Ecto neural progenitor cell (in vitro differentiated cells): ENCODE data around the gene TBC1D22A.
"Not testable (repeated sequence)": the region's sequence is repeated elsewhere in the genome, so short reads cannot be mapped to it uniquely, and the experiment has no call there.

Source experiments
- DNase-seq: peaks from one replicate; pipeline ENCODE4 v3.0.0-alpha.2; 2018; ENCODE audit warnings: low spot score

The TBC1D22A gene

DNA sequence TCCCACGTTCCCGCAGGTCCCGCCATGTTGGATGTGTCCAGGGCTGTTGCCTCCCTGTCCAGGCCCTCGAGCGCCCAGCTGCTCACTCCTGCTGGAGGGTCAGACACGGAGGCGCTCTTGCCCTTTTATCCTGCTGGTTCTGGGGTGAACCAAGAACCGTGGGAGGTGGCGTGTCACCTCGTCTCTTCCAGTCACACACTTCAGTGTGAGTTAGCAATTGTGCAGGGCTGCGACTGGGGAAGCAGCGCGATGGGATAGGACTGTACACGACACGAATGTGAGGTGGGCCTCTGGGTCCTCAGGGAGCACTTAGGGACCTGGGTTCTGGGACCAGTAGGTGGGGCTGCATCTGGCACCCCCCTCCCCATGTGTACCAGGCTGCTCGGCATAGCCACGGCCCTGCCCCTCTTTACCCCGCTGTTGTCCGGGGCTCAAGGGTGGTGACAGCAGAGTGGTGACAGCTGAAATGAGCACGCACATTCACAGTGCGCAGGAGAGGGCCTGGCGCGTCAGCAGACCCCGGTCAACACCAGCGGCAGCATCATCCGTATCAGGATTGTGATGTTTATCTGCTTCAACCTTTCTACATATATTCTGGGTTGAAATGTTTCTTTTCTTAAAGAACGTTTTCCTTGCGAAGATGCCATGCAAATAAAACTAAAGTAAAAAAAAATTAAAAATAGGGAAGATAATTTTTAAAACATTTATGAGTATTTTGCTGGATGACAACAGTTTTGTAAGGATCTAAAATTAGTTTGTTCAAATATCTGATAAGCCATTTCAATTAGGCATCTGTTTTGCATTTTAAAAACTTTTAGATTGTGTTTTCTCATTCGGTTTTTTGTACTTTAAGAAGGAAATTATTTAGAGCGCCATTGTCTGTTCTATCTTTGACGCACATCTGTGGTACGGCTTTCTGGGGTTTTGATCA lies 210.7 kb downstream of the TBC1D22A start:
- DNase-seq: no peak

DNA sequence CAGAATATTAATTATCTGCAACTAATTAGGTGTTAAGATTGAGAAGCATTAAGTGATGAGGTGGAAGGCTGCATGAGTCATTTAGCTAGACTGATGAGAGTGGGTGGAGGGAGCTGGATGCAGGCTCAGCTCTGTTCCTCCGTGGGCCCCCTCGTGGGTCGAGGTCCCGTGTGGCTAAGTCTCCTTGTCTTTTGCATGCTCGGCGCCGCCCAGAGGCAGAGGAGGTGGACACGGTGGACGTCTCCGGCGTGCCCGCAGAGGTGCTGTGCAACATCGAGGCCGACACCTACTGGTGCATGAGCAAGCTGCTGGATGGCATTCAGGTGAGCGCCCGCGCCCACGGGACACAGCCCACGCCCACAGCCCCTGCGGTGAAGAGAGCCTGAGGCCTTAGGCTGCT lies 211.6 kb downstream of the TBC1D22A start:
- DNase-seq: no peak

DNA sequence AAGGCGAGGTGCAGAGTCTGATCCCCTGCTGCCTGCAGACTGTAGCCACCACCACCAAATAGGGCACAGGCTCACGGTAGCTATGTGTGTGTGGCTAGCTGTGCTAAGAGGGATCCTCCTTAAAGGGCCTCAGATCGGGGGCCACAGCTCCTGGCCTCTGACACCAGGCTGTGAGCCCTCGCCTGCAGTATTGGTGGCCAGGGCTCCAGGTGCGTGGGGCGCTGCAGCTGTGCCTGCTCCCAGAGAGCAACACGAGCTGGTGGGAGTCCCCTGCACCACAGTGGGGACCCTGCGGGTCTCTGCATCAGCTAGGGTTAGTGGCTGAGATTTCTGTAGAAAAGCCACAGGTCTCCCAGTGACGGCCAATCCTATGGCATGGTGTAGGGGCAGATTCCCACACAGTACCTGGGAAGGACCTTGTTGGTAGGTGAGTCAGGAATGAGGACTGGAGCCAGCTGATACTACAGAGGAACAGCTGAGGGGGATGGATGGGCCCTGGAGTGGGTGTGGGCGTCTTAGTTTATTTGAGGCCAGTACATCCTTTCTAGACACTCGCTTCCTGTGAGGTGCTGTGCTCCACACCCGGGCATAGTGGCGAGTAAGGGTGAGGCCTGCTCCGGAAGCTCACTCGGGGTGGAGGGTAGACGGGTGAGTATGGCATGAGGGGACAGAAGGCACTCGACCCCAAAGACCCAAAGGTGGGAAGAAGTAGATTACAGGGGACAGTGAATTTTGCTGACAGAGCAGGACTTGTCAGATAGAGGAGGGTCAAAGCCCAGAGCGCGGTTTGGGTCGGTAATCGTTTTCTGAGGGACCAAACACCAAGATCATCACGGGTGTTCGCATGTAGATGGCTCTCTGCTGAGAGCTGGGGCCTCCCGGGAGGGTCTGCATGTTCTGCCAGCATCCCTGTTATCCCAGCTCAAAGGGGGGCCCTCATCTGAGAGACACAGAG lies 212.5 kb downstream of the TBC1D22A start:
- no peak for DNase-seq

DNA sequence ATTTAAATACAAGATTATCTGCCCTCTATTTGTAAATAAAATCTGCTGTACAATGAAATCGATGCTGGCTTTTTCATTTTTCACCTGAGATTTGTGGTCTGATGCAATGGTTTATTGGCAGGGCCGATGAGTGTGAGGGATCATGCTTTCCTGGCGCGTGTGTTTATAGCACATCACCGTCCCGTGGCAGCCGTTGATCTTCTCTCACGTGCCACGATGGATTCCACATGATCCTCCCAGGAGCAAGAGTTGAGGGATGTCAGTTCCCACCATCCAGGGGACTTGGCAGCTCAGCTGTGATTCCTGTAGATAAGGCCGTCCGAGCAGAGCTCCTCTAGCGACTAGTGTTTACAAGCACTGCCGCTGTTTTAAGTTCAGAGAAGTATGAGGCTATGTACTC lies 213.7 kb downstream of the TBC1D22A start:
- no peak for DNase-seq

DNA sequence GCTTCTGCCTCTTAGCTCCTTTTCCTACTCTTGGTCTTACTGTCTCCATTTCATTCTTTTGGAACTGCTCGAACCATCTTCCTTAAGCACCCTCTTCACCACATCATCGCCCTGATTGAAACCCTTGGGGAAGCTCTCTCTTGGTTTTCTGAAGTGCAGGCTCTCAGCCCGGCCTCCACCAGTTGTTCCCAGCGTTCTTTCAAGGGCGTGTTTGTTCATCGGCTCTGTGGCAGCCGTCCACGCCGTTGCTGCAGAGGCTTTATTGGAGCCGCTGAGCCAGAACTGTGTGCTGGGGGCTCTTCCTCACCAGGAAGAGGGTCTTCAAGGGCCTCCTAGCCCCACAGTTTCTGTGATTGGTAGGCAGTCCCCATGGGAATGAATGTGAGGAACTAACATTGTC lies 214.1 kb downstream of the TBC1D22A start:
- no peak for DNase-seq

DNA sequence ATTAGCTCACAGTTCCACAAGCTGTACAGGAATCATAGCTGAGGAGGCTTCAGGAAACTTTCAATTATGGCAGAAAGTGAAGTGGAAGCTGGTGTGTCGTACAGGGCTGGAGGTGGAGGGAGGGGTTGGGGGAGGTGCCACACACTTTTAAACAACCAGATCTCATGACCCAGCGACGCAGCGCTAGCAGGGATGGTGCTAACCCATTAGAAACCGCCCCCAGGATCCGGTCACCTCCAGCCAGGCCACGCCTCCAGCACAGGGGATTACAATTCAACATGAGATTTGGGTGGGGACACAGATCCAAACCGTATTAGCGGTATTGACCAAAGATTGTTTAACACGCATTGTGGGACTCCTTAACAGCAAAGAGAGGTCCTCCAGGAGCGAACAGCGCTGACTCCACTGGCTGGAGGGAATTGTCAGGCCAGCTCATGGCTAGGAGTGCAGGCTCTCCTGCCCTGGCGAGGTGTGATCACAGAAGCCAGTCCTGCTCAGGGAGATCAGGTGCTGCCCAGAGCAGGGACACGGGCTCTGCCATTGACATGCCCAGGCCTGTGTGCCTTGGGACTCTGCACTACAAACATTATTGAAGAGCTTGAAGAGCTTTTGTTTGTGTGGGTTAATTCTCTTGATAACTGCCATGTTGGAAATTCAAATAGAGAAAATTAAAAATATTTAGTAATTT lies 215.3 kb downstream of the TBC1D22A start:
- DNase-seq: no peak

DNA sequence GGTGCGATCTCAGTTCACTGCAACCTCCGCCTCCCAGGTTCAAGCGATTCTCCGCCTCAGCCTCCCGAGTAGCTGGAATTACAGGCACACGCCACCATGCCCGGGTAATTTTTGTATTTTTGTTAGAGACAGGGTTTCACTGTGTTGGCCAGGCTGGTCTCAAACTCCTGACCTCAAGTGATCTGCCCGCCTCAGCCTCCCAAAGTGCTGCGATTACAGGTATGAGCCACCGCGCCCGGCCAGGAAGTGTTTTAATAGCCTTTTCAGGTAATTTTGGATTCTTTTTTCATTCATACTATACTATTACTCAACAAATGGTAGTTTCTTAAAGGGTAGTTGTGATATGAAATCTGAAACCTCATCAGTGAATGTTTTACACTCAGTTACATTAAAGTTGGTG lies 216.2 kb downstream of the TBC1D22A start:
- DNase-seq: not testable (repeated sequence)

DNA sequence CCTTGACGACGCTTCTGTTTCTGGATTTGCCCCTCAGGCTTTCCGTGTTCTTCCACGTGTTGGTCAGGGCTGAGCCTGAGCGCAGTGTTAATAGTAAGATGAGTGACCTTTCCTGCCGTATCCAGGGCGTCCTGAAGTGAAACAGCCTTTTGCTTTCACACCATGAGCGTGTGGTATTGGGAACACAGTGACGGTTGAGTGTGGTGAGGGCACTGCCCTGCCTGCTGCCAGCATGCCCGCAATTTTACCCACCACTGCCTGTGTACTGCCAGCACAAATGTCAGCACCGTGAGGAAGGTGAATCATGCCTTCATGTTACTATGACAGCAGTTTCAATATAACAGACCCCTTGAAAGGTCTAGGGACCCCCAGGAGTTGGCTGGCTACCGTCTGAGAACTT lies 217.1 kb downstream of the TBC1D22A start:
- DNase-seq: no peak

DNA sequence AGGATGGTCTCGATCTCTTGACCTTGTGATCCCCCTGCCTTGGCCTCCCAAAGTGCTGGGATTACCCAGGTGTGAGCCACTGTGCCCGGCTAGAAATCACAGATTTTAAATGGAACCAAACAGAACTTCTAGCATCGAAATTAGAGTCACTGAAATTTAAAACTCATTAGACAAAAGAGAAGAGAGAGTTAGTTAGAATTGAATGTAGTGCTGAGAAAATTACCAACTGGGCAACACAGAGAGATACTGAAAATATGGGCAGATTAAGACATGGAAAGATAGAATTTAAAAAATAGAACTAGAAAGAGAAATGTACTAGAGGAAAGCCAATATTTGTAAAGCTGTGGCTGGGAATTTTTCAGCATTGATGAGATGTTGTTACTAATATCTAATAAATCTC lies 217.9 kb downstream of the TBC1D22A start:
- no peak for DNase-seq

DNA sequence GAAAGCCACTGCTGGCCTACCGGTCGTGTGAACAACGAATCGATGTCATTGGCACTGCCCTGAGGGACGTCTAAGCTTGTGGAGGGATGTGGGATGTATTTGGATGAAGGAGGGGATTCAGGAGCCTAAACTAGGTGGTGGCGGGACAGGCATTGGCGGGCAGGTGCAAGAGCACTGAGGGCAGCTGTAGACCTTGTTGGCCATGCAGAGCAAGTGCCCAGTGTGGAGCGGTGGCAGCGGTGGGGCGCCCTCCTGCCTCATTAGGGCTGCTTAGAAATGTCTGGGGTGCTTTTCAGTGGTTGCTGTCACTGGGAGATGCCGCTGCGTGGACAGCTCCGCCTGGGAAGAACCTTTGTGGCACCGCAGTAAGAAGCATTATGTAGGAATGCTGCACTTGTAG lies 220.2 kb downstream of the TBC1D22A start:
- DNase-seq: no peak

DNA sequence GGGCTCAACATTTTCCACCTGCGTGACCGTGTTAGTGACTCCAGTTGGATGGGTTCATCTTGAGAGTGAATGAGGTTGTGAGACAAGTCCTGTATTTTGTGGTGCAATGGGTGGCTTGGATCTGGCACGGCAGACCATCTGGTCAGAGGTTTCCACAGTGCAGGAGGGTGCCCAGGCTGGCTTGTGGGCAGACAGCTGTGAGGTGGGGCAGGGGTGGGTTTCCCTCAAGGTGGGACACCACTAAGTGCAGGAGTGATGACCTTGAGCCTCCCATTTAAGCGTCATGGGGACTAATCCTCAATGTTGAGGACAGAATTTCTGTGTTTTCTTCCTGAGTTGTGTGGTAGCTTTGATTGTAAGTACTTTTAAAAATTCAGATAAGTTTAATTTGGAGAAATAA lies 220.6 kb downstream of the TBC1D22A start:
- DNase-seq: no peak

DNA sequence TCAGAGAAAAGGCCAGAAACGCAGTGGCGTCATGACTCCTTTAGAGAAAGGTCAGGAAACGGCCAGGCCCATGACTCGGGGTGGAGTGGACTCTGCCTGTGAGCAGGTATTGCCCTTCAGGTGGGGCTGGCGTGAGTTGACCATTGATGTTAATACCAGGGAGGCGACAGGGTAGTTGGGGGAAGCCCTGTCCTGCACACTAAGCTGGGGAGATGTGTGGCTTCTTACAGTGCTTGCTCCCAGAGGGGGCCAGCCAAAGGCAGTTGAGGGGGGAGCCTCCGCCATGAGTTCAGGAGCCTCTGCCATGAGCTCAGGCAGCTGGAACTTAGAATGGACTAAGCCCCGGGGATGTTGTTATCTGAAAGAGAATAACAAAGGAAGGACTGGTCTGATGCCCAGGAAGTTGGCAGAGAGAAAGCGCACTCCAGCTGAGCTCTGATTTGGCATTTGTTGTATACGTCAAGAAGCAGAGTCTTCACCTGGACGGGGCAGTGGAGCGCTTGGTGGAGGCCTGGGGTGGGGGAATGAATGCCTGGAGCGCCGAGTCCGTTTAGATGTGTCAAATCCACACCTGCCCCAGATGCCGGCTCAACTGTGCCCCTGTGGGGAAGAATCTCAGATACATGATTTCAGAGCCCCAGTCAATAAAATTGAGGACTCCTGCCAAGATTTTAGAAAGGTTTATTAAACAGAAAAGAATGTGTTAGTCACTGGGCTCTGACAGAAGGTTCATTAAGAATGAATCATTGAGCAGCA lies 222.5 kb downstream of the TBC1D22A start:
- no peak for DNase-seq

DNA sequence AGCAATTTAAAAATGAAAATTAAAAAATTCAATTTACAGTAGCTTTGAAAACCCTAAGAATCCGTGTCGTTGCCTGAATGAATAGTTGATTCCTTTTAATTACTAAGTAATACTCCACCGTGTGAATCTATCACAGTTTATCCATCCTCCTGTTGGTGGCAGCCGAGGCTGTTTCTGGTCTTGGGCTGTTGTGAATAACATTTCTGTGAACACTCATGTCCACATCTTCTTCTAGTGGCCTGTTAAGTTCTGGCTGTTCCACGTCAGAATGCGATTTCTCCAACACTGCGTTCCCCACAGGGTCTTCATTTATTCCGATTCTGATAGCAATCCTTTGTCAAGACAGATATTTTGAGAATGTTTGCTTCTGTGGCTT lies 223.0 kb downstream of the TBC1D22A start:
- DNase-seq: no peak

DNA sequence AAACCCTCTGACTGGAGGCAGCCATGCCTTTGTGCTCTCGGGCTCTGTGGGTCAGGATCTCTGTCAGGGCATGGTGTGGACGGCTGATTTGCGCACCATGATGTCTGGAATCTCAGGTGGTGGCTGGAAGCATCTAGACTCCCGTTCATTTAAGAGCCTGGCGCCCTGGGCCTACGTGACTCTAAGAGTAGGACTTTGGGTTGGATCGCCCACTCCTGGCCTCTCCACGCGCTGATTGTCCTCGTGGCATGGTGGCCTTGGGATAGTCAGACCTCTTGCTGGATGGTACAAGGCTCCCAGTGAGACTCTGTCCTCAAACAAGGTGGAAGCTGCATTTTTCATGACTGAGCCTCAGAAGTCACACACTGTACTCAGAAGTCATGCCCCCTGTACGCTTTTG lies 224.3 kb downstream of the TBC1D22A start:
- DNase-seq: no peak

DNA sequence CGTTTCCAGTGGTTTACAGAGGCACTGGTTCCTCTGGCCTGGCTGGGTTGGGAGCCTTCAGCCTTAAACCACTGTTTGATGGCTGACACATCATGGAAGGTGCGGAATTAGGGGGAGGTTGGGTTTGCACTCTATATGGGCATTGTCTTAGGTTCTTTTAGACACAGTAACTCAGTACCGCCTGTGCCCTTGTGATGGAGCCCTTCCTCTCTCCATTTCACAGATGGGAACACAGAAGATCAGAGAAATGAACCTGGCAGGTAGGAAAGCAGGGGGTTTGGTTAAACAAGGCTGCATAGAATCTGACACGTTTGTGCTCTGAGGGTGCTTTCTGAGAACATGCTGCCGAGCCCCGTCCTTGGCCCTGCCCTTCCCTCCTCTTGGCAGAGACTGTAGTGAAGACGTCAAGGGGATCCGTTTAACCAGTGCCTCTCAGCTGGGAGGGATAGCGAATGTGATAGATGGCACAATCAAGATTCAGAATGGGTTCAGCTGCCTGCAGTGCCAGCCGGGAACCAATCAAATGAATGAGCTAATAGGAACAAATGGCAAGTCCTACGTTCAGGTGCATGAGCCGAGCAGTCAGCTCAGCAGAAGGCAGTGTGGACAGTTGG lies 228.6 kb downstream of the TBC1D22A start:
- DNase-seq: no peak

DNA sequence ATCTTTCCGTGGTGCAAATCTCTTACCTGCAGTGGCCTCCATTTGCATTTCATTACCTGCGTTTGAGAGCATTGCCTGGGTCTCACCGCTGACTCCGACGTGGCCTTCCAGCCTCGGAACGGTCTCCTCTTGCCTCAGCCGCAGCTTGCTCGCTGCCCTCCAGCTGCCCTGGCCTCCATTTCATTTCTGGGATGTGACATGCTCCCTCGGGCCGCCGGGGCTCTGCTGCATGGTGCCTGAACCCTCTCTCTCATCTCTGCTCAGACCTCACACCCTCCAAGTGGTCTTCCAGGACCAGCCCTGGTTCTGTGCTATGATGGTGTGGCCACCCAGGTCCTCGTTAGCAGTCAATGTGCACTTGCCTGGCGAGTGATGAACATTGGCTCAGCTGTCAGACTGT lies 229.2 kb downstream of the TBC1D22A start:
- DNase-seq: no peak

DNA sequence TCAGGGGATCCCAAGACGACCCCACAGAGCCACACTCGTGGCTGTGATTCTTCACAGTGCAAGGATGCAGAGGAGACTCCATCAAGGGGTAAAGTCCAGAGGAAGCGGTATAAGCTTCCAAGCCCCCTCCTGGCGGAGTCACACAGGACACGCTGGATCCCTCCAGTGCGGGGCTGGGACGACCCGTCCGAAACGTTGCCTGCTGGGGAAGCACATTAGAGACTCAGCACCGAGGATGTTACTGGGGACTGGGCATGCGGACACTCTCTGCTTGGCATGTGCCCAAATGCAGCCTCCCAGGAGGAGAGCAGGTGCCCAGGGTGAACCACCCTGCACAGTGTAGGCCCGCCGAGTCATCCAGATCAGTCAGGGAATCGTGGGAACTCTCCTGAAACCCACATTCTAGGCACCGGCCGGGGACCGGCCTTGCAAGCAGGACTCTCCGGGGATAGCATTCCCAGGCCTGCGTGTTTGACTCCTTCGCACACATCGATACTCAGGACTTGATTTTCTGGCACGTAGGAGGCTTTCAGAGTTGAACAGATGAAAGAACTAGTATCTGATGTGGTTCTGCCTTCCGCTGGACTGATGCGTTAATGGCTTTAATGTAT lies 229.8 kb downstream of the TBC1D22A start:
- DNase-seq: no peak

DNA sequence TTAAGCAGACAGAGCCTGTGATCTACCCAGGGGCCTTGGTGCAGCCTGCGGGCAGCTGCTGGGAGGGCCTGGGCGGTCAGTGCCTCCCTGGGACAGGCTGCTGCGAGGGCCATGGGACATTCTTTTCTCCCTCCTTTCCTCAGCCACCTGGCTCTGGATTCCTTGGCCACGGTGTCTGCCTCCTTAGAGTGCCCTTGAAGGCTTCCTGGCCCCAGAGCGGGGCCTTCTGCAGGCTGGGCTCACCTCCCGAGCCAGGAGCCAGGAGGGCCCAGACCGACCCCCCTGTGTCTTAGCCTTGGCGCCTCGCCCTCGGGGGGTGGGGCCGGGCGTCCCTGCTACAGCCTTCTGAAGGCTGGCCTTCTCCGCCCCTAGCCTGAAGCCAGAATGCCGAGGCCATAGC lies 231.2 kb downstream of the TBC1D22A start:
- DNase-seq: no peak

DNA sequence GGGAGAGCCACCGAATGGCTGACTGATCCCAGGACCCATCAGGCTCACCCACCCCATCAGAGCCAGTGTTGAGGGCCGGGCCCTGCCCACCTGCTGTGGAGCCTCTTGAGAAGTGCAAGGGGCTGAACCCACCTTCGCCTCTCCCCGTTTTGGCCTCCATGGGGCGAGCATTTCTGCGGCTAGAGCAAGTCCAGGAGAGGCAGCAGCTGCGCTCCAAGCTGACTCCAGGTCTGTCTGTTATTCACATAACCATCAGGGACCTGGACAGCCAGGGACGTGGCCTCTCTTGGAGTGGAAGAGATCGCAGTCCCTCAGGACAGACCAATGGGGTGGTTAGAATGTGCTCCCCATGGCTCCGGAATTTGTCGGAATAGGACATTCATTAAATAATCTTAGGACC lies 231.8 kb downstream of the TBC1D22A start:
- no peak for DNase-seq

DNA sequence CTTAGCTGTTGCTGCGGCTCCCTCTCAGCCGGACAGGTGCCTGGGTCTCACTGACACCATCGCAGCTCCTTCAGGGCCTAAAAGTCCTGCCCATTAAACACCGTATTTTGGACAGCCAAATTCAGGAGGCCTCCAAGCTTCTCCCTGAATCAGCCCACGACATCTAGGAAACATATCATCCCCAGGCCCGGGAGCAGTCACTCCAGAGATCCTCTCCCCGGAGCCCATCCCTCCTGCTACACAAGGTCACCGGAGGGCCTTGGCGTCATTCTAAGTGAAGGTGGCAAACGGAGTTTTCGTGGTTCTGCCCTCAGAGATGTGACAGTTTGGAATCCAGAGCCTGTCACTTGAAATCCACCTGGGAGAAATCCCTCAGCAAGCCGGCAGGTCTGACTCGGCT lies 232.5 kb downstream of the TBC1D22A start:
- no peak for DNase-seq
